WTC11 (cell line): ENCODE results near the gene ISL2. TPM values are rescaled to one million over a fixed set of nuclear protein-coding genes. Genes with fewer than 3 reads are reported as not detected.

Experiments
- ATAC-seq: fragments of 200-7000 bp; cut with Tn5 transposase; 2 replicates; pipeline ENCODE4 v1.10.0; 2021; ENCODE audit warnings: mild to moderate bottlenecking, moderate library complexity
- CTCF ChIA-PET: fragments of 300-600 bp; sonication (Branson Sonifier 250); formaldehyde crosslinking; loops from one replicate; lab custom pipeline; 2021; ENCODE audit warnings: antibody characterized with exemption; lab: Charles Lee
- POLR2A ChIA-PET: fragments of 350-600 bp; sonication (Branson Sonifier 250); formaldehyde crosslinking; loops from one replicate; lab custom pipeline; 2021; ENCODE audit warnings: antibody characterized with exemption; lab: Charles Lee
- DNase-seq: peaks from one replicate; pipeline ENCODE4 v3.0.0; 2021; ENCODE audit warnings: low spot score
- H3K27ac Mint-ChIP-seq: 2 replicates; pipeline ENCODE4 v1.8.0; 2021; ENCODE audit warnings: mixed read lengths
- H3K27me3 Mint-ChIP-seq: 2 replicates; pipeline ENCODE4 v1.8.0; 2021; ENCODE audit warnings: low read depth, mild to moderate bottlenecking, moderate library complexity, mixed read lengths
- H3K36me3 Mint-ChIP-seq: 2 replicates; pipeline ENCODE4 v1.8.0; 2021; ENCODE audit warnings: mixed read lengths
- H3K4me1 Mint-ChIP-seq: 2 replicates; pipeline ENCODE4 v1.8.0; 2022; ENCODE audit warnings: mixed read lengths
- H3K4me3 Mint-ChIP-seq: 2 replicates; pipeline ENCODE4 v1.8.0; 2021; ENCODE audit warnings: mild to moderate bottlenecking, moderate library complexity, mixed read lengths
- H3K9me3 Mint-ChIP-seq: 2 replicates; pipeline ENCODE4 v1.8.0; 2021; ENCODE audit warnings: mixed read lengths
- CREB1 ChIP-seq: sonication (generic); formaldehyde crosslinking; IDR thresholded peaks from 2 replicates; pipeline ENCODE4 v1.8.0; 2023; ENCODE audit warnings: mild to moderate bottlenecking, missing genetic modification reagents
- E2F5 ChIP-seq: sonication (generic); formaldehyde crosslinking; IDR thresholded peaks from 2 replicates; pipeline ENCODE4 v1.8.1; 2022; ENCODE audit warnings: mild to moderate bottlenecking, moderate library complexity, missing genetic modification reagents
- IRF2 ChIP-seq: sonication (generic); formaldehyde crosslinking; IDR thresholded peaks from 2 replicates; pipeline ENCODE4 v1.8.0; 2022; ENCODE audit warnings: low read depth, missing genetic modification reagents, borderline replicate concordance
- MLX ChIP-seq: sonication (generic); formaldehyde crosslinking; IDR thresholded peaks from 2 replicates; pipeline ENCODE4 v1.8.1; 2023; ENCODE audit warnings: mild to moderate bottlenecking, missing genetic modification reagents, moderate library complexity
- SMAD3 ChIP-seq: sonication (generic); formaldehyde crosslinking; IDR thresholded peaks from 2 replicates; pipeline ENCODE4 v1.8.0; 2022; ENCODE audit warnings: missing genetic modification reagents, mild to moderate bottlenecking, borderline replicate concordance
- SOX15 ChIP-seq: fragments of 250-450 bp; sonication (Bioruptor Pico); IDR thresholded peaks from 2 replicates; pipeline ENCODE4 v1.9.0; 2021; ENCODE audit warnings: mild to moderate bottlenecking
- SP1 ChIP-seq: sonication (generic); formaldehyde crosslinking; conservative IDR thresholded peaks from 2 replicates; pipeline ENCODE4 v1.8.1; 2022; ENCODE audit warnings: missing genetic modification reagents
- TEAD4 ChIP-seq: sonication (generic); formaldehyde crosslinking; IDR thresholded peaks from 2 replicates; pipeline ENCODE4 v1.8.0; 2022; ENCODE audit warnings: mild to moderate bottlenecking, missing genetic modification reagents
- ZNF121 ChIP-seq: sonication (generic); formaldehyde crosslinking; IDR thresholded peaks from 2 replicates; pipeline ENCODE4 v1.8.0; 2023; ENCODE audit warnings: missing genetic modification reagents
- ZNF317 ChIP-seq: sonication (generic); formaldehyde crosslinking; IDR thresholded peaks from 2 replicates; pipeline ENCODE4 v1.8.1; 2023; ENCODE audit warnings: low read depth, mild to moderate bottlenecking, moderate library complexity, missing genetic modification reagents, borderline replicate concordance
- ZNF423 ChIP-seq: fragments of 250-450 bp; sonication (Bioruptor Pico); IDR thresholded peaks from 2 replicates; pipeline ENCODE4 v2.1.2; 2022; ENCODE audit warnings: mild to moderate bottlenecking, moderate library complexity
- total RNA-seq: library from RNA; stranded (reverse); gene quantifications from 3 replicates; pipeline ENCODE4 v1.2.3, GENCODE V29; 2021
- TF ChIP-seq, protein P1 (sequence below): sonication (generic); formaldehyde crosslinking; conservative IDR thresholded peaks from 2 replicates; pipeline ENCODE4 v1.8.1; 2022; ENCODE audit warnings: mild to moderate bottlenecking, missing genetic modification reagents
- TF ChIP-seq, protein P2 (sequence below): sonication (generic); formaldehyde crosslinking; IDR thresholded peaks from 2 replicates; pipeline ENCODE4 v1.8.1; 2023; ENCODE audit warnings: mild to moderate bottlenecking, missing genetic modification reagents
- TF ChIP-seq, protein P3 (sequence below): sonication (generic); formaldehyde crosslinking; IDR thresholded peaks from 2 replicates; pipeline ENCODE4 v1.8.1; 2022; ENCODE audit warnings: low read depth, mild to moderate bottlenecking, moderate library complexity, missing genetic modification reagents, borderline replicate concordance

The ISL2 gene
- total RNA-seq, 1 experiment from 2014 or later, result 0.24 TPM

GRCh38 chr15:76340198-76340802, 3.7 kb downstream of the ISL2 start:
- TF ChIP-seq SOX15 (no peak), E2F5 (no peak), IRF2 (CRISPR knock-in tag) (no peak), MLX (CRISPR knock-in tag) (no peak), ZNF317 (CRISPR knock-in tag) (no peak), SP1 (CRISPR knock-in tag) (no peak), CREB1 (CRISPR knock-in tag) (no peak), ZNF423 (no peak)
- TF ChIP-seq, protein P1, sequence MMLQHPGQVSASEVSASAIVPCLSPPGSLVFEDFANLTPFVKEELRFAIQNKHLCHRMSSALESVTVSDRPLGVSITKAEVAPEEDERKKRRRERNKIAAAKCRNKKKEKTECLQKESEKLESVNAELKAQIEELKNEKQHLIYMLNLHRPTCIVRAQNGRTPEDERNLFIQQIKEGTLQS (CRISPR knock-in tag), result no peak
- POLR2A ChIA-PET, result no interaction called here
- H3K27me3 Mint-ChIP-seq, result peaks cover 97% of the 10 kb centered on the region
- no peak overlapping the region for H3K27ac Mint-ChIP-seq
- H3K4me3 Mint-ChIP-seq, result peak overlapping the region; percentile 82
- DNase-seq (peak; percentile 33), ATAC-seq (no peak)
- H3K4me1 Mint-ChIP-seq, result peaks cover 51% of the 10 kb centered on the region
- CTCF ChIA-PET, result interaction anchor here (1.2 kb wide), 2 partner anchors 10 to 150 kb away, joined by 3 to 4 read pairs; no protein-coding TSS in a partner anchor
- no peaks in the 10 kb centered on the region for H3K36me3 Mint-ChIP-seq
- H3K9me3 Mint-ChIP-seq, result no peaks in the 10 kb centered on the region

GRCh38 chr15:76340803-76341365, 4.3 kb downstream of the ISL2 start:
- ChIA-PET POLR2A (interaction anchor here (1.0 kb wide), 1 partner anchor 150 kb away, joined by 3 read pairs; no protein-coding TSS in a partner anchor), CTCF (interaction anchor here (1.0 to 1.2 kb wide), 3 partner anchors 10 to 155 kb away, joined by 3 to 4 read pairs (median 3); no protein-coding TSS in a partner anchor)
- Mint-ChIP-seq H3K27ac (no peak overlapping the region), H3K9me3 (no peaks in the 10 kb centered on the region), H3K4me3 (peak overlapping the region; percentile 82), H3K4me1 (peaks cover 51% of the 10 kb centered on the region), H3K27me3 (peaks cover 97% of the 10 kb centered on the region), H3K36me3 (no peaks in the 10 kb centered on the region)
- TF ChIP-seq ZNF121 (CRISPR knock-in tag) (0 out of 2 replicates have a peak, but pooled peaks have one; percentile 55), SMAD3 (0 out of 2 replicates have a peak, but pooled peaks have one; percentile 40)
- TF ChIP-seq, protein P2, sequence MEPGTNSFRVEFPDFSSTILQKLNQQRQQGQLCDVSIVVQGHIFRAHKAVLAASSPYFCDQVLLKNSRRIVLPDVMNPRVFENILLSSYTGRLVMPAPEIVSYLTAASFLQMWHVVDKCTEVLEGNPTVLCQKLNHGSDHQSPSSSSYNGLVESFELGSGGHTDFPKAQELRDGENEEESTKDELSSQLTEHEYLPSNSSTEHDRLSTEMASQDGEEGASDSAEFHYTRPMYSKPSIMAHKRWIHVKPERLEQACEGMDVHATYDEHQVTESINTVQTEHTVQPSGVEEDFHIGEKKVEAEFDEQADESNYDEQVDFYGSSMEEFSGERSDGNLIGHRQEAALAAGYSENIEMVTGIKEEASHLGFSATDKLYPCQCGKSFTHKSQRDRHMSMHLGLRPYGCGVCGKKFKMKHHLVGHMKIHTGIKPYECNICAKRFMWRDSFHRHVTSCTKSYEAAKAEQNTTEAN (CRISPR knock-in tag), result no peak
- peak; percentile 8 for ATAC-seq
- no peak for DNase-seq

- ChIA-PET POLR2A (interaction anchor here (0.6 to 1.0 kb wide), 2 partner anchors 151 to 565 kb away, joined by 3 read pairs; no protein-coding TSS in a partner anchor), CTCF (interaction anchor here (0.8 to 1.0 kb wide), 2 partner anchors 150 to 156 kb away, joined by 3 read pairs; no protein-coding TSS in a partner anchor)
- peak; percentile 64 for DNase-seq
- H3K9me3 Mint-ChIP-seq, result no peaks in the 10 kb centered on the region
- peaks cover 51% of the 10 kb centered on the region for H3K4me1 Mint-ChIP-seq
- H3K4me3 Mint-ChIP-seq, result peak overlapping the region; percentile 82
- H3K36me3 Mint-ChIP-seq, result no peaks in the 10 kb centered on the region
- peaks cover 97% of the 10 kb centered on the region for H3K27me3 Mint-ChIP-seq
- TF ChIP-seq, protein P3, sequence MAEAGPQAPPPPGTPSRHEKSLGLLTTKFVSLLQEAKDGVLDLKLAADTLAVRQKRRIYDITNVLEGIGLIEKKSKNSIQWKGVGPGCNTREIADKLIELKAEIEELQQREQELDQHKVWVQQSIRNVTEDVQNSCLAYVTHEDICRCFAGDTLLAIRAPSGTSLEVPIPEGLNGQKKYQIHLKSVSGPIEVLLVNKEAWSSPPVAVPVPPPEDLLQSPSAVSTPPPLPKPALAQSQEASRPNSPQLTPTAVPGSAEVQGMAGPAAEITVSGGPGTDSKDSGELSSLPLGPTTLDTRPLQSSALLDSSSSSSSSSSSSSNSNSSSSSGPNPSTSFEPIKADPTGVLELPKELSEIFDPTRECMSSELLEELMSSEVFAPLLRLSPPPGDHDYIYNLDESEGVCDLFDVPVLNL (CRISPR knock-in tag), result no peak
- TF ChIP-seq TEAD4 (CRISPR knock-in tag), result peak; percentile 33; the same call in 1 of the 2 replicates
- H3K27ac Mint-ChIP-seq, result no peak overlapping the region
- ATAC-seq, result peak; percentile 9
These were observed 4.9 kb downstream of the ISL2 start for GRCh38 chr15:76341366-76342057.
